B cell (primary cell): ENCODE results near the gene PSME3.

Experiments
- EZH2 ChIP-seq: IDR thresholded peaks from 2 replicates; pipeline ENCODE4 v1.6.1; 2012; ENCODE audit warnings: borderline replicate concordance, low read depth, mild to moderate bottlenecking, moderate library complexity, low read length; ENCODE audit not compliant: insufficient read depth, poor library complexity, severe bottlenecking
- TF ChIP-seq, protein P1 (sequence below): fragments of 200-600 bp; IDR thresholded peaks from one replicate; pipeline ENCODE4 v1.8.0; 2022; ENCODE audit warnings: antibody characterized with exemption, mild to moderate bottlenecking

DNA sequence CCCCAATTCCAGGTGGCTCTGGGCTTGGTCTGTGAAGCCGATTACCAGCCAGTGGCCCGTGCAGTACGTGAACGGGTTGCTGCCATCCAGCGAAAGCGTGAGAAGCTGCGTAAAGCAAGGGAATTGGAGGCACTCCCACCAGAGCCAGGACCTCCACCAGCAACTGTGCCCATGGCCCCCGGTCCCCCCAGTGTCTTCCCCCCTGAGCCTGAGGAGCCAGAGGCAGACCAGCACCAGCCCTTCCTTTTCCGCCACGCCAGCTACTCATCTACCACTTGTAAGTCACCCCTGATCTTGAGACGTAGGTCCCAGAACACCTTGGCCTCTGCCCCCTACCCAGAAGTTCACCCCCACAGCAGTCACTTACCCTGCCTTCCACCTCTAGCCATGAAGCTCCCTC is 45.9 kb upstream of the PSME3 start:
- TF ChIP-seq, protein P1, sequence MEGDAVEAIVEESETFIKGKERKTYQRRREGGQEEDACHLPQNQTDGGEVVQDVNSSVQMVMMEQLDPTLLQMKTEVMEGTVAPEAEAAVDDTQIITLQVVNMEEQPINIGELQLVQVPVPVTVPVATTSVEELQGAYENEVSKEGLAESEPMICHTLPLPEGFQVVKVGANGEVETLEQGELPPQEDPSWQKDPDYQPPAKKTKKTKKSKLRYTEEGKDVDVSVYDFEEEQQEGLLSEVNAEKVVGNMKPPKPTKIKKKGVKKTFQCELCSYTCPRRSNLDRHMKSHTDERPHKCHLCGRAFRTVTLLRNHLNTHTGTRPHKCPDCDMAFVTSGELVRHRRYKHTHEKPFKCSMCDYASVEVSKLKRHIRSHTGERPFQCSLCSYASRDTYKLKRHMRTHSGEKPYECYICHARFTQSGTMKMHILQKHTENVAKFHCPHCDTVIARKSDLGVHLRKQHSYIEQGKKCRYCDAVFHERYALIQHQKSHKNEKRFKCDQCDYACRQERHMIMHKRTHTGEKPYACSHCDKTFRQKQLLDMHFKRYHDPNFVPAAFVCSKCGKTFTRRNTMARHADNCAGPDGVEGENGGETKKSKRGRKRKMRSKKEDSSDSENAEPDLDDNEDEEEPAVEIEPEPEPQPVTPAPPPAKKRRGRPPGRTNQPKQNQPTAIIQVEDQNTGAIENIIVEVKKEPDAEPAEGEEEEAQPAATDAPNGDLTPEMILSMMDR = no peak
- no peak for TF ChIP-seq EZH2
